Activated T-helper 1 cell treated with anti-CD3 and anti-CD28 coated beads, Interleukin-12 subunit alpha, Interleukin-12 subunit beta, Interleukin-2, Interleukin-4 antibody, amounts not matched to agents 30 ng/mL and 10 ng/mL and 1 ng/mL, durations not matched to agents 14 hours and 24 hours and 36 hours (primary cell): ENCODE results near the gene DEFB113. TPM values are rescaled to one million over a fixed set of nuclear protein-coding genes. Genes with fewer than 3 reads are reported as not detected.
A peak's percentile ranks its signal among the peaks of the same experiment; 100 is the strongest.

Experiments
- DNase-seq: peaks from one replicate; pipeline ENCODE4 v3.0.0; 2021; ENCODE audit warnings: low spot score
- H3K27ac Mint-ChIP-seq: one replicate; pipeline ENCODE4 v1.8.0; 2021; ENCODE audit warnings: mild to moderate bottlenecking, mixed read lengths
- H3K27me3 Mint-ChIP-seq: one replicate; pipeline ENCODE4 v1.8.0; 2022; ENCODE audit warnings: mild to moderate bottlenecking, moderate library complexity, mixed read lengths; ENCODE audit not compliant: insufficient read depth
- H3K36me3 Mint-ChIP-seq: one replicate; pipeline ENCODE4 v1.8.0; 2021; ENCODE audit warnings: low read depth, mixed read lengths
- H3K4me1 Mint-ChIP-seq: one replicate; pipeline ENCODE4 v1.8.0; 2021; ENCODE audit warnings: low read depth, mixed read lengths
- H3K4me3 Mint-ChIP-seq: one replicate; pipeline ENCODE4 v1.8.0; 2021; ENCODE audit warnings: mild to moderate bottlenecking, moderate library complexity, mixed read lengths
- H3K9me3 Mint-ChIP-seq: one replicate; pipeline ENCODE4 v1.8.0; 2021; ENCODE audit warnings: mixed read lengths
- intact Hi-C: fragments of 100-400 bp; cut with micrococcal nuclease; formaldehyde crosslinking; loops from one replicate; pipeline ENCODE4 v1.15.1; 2024
- total RNA-seq: library from RNA; stranded (reverse); gene quantifications from 2 replicates; pipeline ENCODE4 v1.2.3, GENCODE V29; 2022

DEFB113 gene
- not detected in 2 replicates for total RNA-seq

- Mint-ChIP-seq H3K36me3 (no peaks in the 10 kb centered on the region), H3K27me3 (no peaks in the 10 kb centered on the region), H3K4me1 (no peaks in the 10 kb centered on the region), H3K4me3 (no peak within 1 kb of the TSS), H3K9me3 (no peaks in the 10 kb centered on the region), H3K27ac (no peak within 1 kb of the TSS)
- intact Hi-C loops = no loop called here
- no peak for DNase-seq
These were observed at the start of gene DEFB113 for GRCh38 chr6:49969605-49970004. TSS of gene DEFB113 (minus strand) at chr6:49969625. CDS start at chr6:49969625, 0 bp downstream.

DNA sequence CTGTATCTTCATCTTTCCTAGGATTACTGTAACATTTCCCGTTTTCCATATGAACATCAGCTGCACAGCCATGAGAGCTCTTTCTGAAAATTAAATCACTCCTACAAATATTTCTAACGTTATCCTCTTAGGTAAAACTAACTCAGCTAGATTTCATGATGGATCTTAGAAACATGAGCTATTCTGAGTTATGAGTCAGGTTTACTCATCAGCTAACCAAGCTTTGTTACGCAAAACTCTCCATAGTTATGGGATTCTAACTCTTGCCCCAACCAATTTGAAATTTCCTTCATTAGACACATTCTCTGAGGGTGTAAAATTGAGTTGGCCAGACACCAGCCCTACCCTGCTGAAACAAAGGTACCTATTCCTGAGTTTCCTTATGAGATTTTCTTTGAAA is 38.4 kb upstream of the DEFB113 start:
- H3K27ac Mint-ChIP-seq = no peak overlapping the region
- DNase-seq = no peak
- no peaks in the 10 kb centered on the region for H3K4me1 Mint-ChIP-seq
- no peaks in the 10 kb centered on the region for H3K9me3 Mint-ChIP-seq
- intact Hi-C loops = no loop called here
- H3K4me3 Mint-ChIP-seq = no peak overlapping the region
- H3K27me3 Mint-ChIP-seq = no peaks in the 10 kb centered on the region
- no peaks in the 10 kb centered on the region for H3K36me3 Mint-ChIP-seq

- intact Hi-C loops = no loop called here
- Mint-ChIP-seq H3K36me3 (no peaks in the 10 kb centered on the region), H3K4me3 (no peak overlapping the region), H3K4me1 (no peaks in the 10 kb centered on the region), H3K9me3 (no peaks in the 10 kb centered on the region), H3K27me3 (no peaks in the 10 kb centered on the region), H3K27ac (no peak overlapping the region)
- DNase-seq = no peak
These were observed 33.7 kb upstream of the DEFB113 start for GRCh38 chr6:50003139-50003538.

DNA sequence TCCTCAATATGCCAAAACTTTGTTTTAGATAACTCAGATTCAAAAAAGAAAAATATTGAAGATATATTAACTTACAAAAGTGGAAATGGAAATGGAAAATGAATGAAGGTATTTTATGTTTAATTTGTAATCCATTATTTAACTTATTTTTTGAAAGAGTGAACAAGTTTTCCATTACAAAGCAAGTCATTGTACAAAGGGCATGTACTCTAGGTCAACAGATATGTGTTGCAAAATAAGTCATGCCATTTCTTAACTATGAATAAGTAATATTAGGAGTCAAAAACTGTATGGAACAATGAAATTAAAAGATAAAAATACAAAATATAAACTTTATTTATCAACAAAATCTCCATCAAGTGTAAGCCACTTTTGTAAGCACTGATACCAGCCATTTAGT is 25.9 kb upstream of the DEFB113 start:
- no peaks in the 10 kb centered on the region for H3K27me3 Mint-ChIP-seq
- no peaks in the 10 kb centered on the region for H3K4me1 Mint-ChIP-seq
- no peaks in the 10 kb centered on the region for H3K9me3 Mint-ChIP-seq
- intact Hi-C loops = no loop called here
- no peaks in the 10 kb centered on the region for H3K36me3 Mint-ChIP-seq
- H3K27ac Mint-ChIP-seq = no peak overlapping the region
- no peak overlapping the region for H3K4me3 Mint-ChIP-seq
- DNase-seq = no peak

DNA sequence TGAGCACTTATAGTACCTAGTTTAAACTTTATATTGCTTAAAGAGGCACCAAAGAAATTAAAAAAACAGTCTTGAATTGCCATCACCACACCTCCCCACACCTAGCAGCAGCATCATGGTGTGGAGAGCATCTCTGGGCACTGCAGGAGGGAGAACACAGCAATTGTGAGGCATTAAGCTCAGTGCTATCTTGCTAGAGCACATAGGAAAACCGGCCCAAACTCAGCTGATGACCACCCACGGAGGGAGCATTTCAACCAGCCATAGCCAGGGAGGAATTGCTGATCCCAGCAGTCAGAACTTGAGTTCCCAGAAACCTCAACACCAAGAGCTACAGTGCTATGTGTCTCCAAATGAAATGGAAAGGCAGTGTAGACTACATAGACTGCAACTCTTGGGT is 19.5 kb upstream of the DEFB113 start:
- no peaks in the 10 kb centered on the region for H3K36me3 Mint-ChIP-seq
- no peaks in the 10 kb centered on the region for H3K27me3 Mint-ChIP-seq
- no peak overlapping the region for H3K4me3 Mint-ChIP-seq
- DNase-seq = no peak
- intact Hi-C loops = no loop called here
- H3K4me1 Mint-ChIP-seq = no peaks in the 10 kb centered on the region
- no peak overlapping the region for H3K27ac Mint-ChIP-seq
- no peaks in the 10 kb centered on the region for H3K9me3 Mint-ChIP-seq

DNA sequence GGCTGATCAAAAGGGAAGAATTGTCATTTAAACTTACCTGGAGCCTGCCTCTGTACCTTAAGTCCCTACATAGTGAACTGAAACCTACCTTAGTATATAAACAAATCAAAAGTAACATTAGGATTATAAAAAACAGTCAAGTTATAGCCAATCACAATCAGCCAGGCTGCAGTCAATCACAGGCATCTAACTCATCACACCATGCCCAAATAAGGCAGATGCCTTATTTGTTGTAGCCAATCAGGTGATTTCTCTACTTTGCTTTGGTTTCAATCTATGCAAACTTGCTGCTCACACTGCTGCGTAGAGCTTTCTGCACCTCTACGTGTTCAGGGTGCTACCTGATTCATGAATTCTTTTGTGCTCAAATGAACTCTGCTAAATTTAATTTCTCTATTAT is 18.3 kb upstream of the DEFB113 start:
- Mint-ChIP-seq H3K36me3 (no peaks in the 10 kb centered on the region), H3K27me3 (no peaks in the 10 kb centered on the region), H3K9me3 (no peaks in the 10 kb centered on the region), H3K4me1 (no peaks in the 10 kb centered on the region), H3K4me3 (no peak overlapping the region), H3K27ac (no peak overlapping the region)
- intact Hi-C loops = no loop called here
- no peak for DNase-seq

GRCh38 chr6:49986551-49986950 is 17.1 kb upstream of the DEFB113 start:
- Mint-ChIP-seq H3K27ac (no peak overlapping the region), H3K9me3 (no peaks in the 10 kb centered on the region), H3K4me3 (no peak overlapping the region), H3K36me3 (no peaks in the 10 kb centered on the region), H3K27me3 (no peaks in the 10 kb centered on the region), H3K4me1 (no peaks in the 10 kb centered on the region)
- no peak for DNase-seq
- intact Hi-C loops = no loop called here

DNA sequence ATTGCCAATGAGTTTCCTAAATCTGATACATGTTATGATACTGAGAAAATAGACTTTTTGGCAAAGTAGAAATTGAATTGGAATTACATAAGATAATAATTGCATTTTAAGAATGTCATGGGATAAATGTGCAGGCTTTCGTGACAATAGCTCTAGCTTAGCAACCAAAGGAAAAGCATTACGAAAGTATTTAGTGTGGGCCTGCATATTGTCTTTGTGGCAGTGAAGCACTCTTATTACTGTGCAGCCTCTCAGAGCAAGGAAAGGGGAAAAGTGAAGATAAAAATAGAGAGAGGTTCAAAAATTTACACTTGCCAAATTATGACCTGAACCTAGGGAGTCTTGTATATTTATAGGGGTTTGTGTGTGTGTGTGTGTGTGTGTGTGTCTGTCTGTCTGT is 12.6 kb upstream of the DEFB113 start:
- Mint-ChIP-seq H3K27ac (no peak overlapping the region), H3K9me3 (no peaks in the 10 kb centered on the region), H3K4me3 (no peak overlapping the region), H3K4me1 (peaks cover 26% of the 10 kb centered on the region), H3K36me3 (no peaks in the 10 kb centered on the region), H3K27me3 (no peaks in the 10 kb centered on the region)
- intact Hi-C loops = no loop called here
- DNase-seq = no peak

DNA sequence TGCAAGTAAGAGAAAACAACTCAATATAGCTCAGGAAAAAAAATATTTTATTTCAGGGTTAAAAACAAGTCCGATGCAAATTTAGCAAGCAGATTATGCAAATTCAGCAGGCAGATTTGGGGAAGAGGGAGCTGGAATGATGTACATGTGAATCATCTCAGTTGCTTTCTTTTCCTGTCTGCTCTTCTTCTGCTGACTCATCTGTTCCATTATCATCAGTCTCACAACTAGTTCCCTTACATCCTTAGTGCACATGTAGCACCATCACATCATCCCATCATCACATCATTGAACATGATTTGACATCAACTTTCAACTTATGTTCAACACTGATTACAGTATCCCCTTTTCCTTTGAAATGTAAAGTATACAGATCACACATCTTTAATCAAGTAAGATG is 11.5 kb upstream of the DEFB113 start:
- intact Hi-C loops = no loop called here
- H3K27ac Mint-ChIP-seq = no peak overlapping the region
- H3K4me3 Mint-ChIP-seq = no peak overlapping the region
- DNase-seq = no peak
- H3K36me3 Mint-ChIP-seq = no peaks in the 10 kb centered on the region
- H3K4me1 Mint-ChIP-seq = peaks cover 26% of the 10 kb centered on the region
- H3K9me3 Mint-ChIP-seq = no peaks in the 10 kb centered on the region
- no peaks in the 10 kb centered on the region for H3K27me3 Mint-ChIP-seq

DNA sequence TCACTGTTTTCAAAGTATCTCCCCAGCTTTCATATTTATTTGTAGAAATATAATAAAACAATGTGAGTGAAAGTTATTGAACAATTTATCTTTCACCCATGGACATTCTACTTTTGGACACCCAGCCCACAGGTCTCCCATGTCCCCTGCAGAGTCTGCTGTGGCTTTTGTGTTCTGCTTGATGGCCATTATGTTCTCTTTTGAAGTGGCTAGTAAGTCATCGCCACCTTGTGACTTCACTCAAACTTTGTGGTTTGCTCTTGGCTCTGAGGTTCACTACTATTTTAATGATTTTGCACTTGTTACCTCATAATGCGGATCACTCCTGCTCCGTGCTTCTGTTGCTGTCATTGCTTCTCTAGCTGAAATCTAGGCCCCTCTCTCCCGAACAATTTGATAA is 10.2 kb upstream of the DEFB113 start:
- Mint-ChIP-seq H3K4me1 (peaks cover 26% of the 10 kb centered on the region), H3K36me3 (no peaks in the 10 kb centered on the region), H3K27me3 (no peaks in the 10 kb centered on the region), H3K4me3 (no peak overlapping the region), H3K9me3 (no peaks in the 10 kb centered on the region), H3K27ac (peak overlapping the region; percentile 5)
- intact Hi-C loops = no loop called here
- no peak for DNase-seq

- H3K27ac Mint-ChIP-seq = no peak overlapping the region
- no peaks in the 10 kb centered on the region for H3K9me3 Mint-ChIP-seq
- no peak for DNase-seq
- no peaks in the 10 kb centered on the region for H3K27me3 Mint-ChIP-seq
- intact Hi-C loops = no loop called here
- H3K4me3 Mint-ChIP-seq = peak overlapping the region; percentile 79
- no peaks in the 10 kb centered on the region for H3K36me3 Mint-ChIP-seq
- peaks cover 26% of the 10 kb centered on the region for H3K4me1 Mint-ChIP-seq
These were observed 9.2 kb upstream of the DEFB113 start for GRCh38 chr6:49978332-49979226.

DNA sequence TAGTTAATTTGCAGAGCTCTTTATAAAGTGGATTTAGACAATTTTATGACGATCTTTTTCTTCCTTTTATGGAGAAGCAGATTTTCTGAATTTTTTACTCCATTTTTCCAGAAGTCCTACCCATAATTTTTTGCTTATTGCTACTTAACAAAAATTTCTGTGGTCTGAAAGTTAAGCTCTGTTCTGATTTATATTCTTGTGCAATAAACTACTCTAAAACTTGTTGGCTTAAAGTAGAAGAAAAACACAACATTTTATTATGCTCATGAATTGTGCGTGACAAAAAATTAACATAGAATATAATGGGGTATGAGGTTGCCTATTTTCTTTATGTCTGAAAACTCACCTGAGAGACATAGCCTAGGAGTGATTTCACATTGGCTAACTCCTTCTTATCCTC is 2.6 kb downstream of the DEFB113 start:
- intact Hi-C loops = no loop called here
- DNase-seq = no peak
- Mint-ChIP-seq H3K27me3 (no peaks in the 10 kb centered on the region), H3K36me3 (no peaks in the 10 kb centered on the region), H3K4me3 (no peak overlapping the region), H3K4me1 (no peaks in the 10 kb centered on the region), H3K27ac (no peak overlapping the region), H3K9me3 (no peaks in the 10 kb centered on the region)

GRCh38 chr6:49966334-49966733 is 3.1 kb downstream of the DEFB113 start:
- Mint-ChIP-seq H3K27ac (no peak overlapping the region), H3K4me3 (no peak overlapping the region), H3K27me3 (no peaks in the 10 kb centered on the region), H3K36me3 (no peaks in the 10 kb centered on the region), H3K4me1 (no peaks in the 10 kb centered on the region), H3K9me3 (no peaks in the 10 kb centered on the region)
- intact Hi-C loops = no loop called here
- DNase-seq = no peak

- H3K9me3 Mint-ChIP-seq = no peaks in the 10 kb centered on the region
- no peak within 1 kb of the TSS for H3K27ac Mint-ChIP-seq
- no peaks in the 10 kb centered on the region for H3K4me1 Mint-ChIP-seq
- H3K27me3 Mint-ChIP-seq = no peaks in the 10 kb centered on the region
- intact Hi-C loops = no loop called here
- no peak for DNase-seq
- no peak within 1 kb of the TSS for H3K4me3 Mint-ChIP-seq
- no peaks in the 10 kb centered on the region for H3K36me3 Mint-ChIP-seq
These were observed 5.4 kb downstream of the DEFB113 start, which contains the start of gene DEFB114 for GRCh38 chr6:49964064-49964463. TSS of gene DEFB114 (minus strand) at chr6:49964164. CDS start at chr6:49964105, 59 bp downstream.
